T47D (cell line): ENCODE measurements around the gene RSPH3.

Source experiments
- DNase-seq, 2 experiments: peaks; one replicate each; pipeline versions ENCODE4 v3.0.0 to v3.0.0-alpha.2; 2011 to 2012; ENCODE audit warnings: low read depth in 1 of 2, low spot score in 1 of 2
- JUND ChIP-seq: IDR thresholded peaks from 2 replicates; pipeline ENCODE4 v1.6.1; 2012; ENCODE audit warnings: low read depth
- in situ Hi-C: cut with HindIII; loops from 2 replicates; pipeline ENCODE4 v1.10.0; 2016; ENCODE audit warnings: low sequenced_read_pairs, low pct_unique_long_range_greater_than_20kb

Gene RSPH3

GRCh38 chr6:158923805-158924498, 76.0 kb downstream of the RSPH3 start:
- in situ Hi-C loops: no loop called here
- DNase-seq: peak in 1 of 2 experiments; percentile 87
- TF ChIP-seq JUND: no peak
